ENCODE results near the gene SLC49A4. TPM values are rescaled to one million over a fixed set of nuclear protein-coding genes. Genes with fewer than 3 reads are reported as not detected.

SLC49A4 gene
- polyA plus RNA-seq, 3 donors from 2014 or later = 2.3 to 3.6 (median 3.0) TPM

DNA sequence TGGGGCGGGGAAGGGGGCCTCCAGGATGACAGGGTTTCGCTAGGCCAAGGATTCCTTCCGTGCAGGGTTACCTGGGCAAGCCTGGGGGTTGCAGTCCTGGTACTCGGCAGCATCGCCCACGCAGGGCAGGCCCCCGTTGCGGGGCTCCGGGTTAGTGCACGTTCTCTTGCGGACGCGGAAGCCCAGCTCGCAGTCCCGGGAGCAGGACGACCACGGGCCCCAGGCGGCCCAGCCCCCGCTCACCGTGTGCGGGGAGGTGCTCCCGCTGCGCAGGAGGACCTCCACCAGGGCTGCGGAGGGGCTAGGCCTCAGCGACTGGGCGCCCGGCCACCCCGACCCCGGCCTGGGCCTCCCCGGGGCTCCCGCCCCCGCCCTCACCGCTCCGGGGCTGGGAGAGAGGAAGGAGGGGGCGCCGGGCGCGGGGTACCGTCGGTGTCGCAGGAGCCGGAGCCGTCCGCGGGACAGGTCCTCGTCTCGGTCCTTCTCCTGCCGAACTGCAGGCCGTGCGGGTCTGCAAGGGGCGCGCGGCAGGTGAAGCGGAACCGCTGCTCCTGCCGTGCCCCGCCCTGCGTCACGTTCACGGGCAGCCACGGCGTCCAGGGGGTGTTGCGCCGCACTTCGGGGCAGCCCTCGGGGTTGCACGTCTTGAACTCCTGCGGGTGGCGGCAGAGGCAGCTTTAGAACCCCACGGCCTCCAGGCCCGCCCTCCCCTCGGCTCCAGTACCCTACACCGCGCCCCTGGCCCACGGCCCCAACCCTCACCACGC lies 118.1 kb downstream of the SLC49A4 start:
- DNase-seq = no peak
- peaks cover 0 to 3% of the 10 kb centered on the region in 2 donors for H3K4me1 Mint-ChIP-seq
- no peak overlapping the region for H3K4me3 Mint-ChIP-seq
- H3K27me3 Mint-ChIP-seq (ENCODE audit: low read depth in 3 of 3) = peaks cover 2 to 13% (median 13%) of the 10 kb centered on the region in 3 donors
- H3K27ac Mint-ChIP-seq = no peak overlapping the region
- no peaks in the 10 kb centered on the region for H3K36me3 Mint-ChIP-seq
- no peaks in the 10 kb centered on the region for H3K9me3 Mint-ChIP-seq

- no peak overlapping the region for H3K4me3 Mint-ChIP-seq
- no peak overlapping the region for H3K27ac Mint-ChIP-seq
- DNase-seq = no peak
- H3K4me1 Mint-ChIP-seq = peaks cover 0 to 3% of the 10 kb centered on the region in 2 donors
- peaks cover 2 to 13% (median 11%) of the 10 kb centered on the region in 3 donors for H3K27me3 Mint-ChIP-seq (ENCODE audit: low read depth in 3 of 3)
- no peaks in the 10 kb centered on the region for H3K36me3 Mint-ChIP-seq
- H3K9me3 Mint-ChIP-seq = no peaks in the 10 kb centered on the region
Observed at GRCh38 chr3:122913539-122914100, 118.8 kb downstream of the SLC49A4 start.

GRCh38 chr3:122915300-122916055 lies 120.6 kb downstream of the SLC49A4 start:
- Mint-ChIP-seq H3K36me3 (no peaks in the 10 kb centered on the region), H3K27me3 (ENCODE audit: low read depth in 3 of 3) (peaks cover 2 to 12% (median 10%) of the 10 kb centered on the region in 3 donors), H3K27ac (no peak overlapping the region), H3K9me3 (no peaks in the 10 kb centered on the region), H3K4me1 (peaks cover 0 to 3% of the 10 kb centered on the region in 2 donors), H3K4me3 (no peak overlapping the region)
- DNase-seq = no peak

DNA sequence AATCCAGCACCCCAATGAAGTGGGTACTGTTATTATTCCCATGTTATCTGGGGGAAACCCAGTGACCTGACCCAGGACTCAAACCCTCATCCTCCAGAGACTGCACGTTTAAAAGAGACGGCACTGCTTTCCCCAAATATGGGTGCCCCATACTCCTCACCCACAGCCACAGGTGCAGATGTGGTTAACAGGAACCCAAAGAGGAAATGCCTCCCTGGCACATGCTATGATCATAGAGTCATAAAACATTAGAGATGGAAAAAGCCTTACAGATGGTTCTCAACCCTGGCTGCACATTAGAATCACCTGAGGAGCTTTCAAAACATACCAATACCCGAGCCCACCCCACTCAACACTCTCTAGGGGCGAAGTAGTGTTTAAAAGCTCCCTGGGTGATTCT lies 121.2 kb downstream of the SLC49A4 start:
- Mint-ChIP-seq H3K4me3 (no peak overlapping the region), H3K9me3 (no peaks in the 10 kb centered on the region), H3K36me3 (no peaks in the 10 kb centered on the region), H3K27ac (no peak overlapping the region), H3K4me1 (peaks cover 0 to 3% of the 10 kb centered on the region in 2 donors), H3K27me3 (ENCODE audit: low read depth in 3 of 3) (peaks cover 2 to 12% (median 6%) of the 10 kb centered on the region in 3 donors)
- DNase-seq = no peak

- Mint-ChIP-seq H3K4me1 (peaks cover 0 to 3% of the 10 kb centered on the region in 2 donors), H3K36me3 (no peaks in the 10 kb centered on the region), H3K9me3 (no peaks in the 10 kb centered on the region), H3K4me3 (no peak overlapping the region), H3K27me3 (ENCODE audit: low read depth in 3 of 3) (peaks cover 2 to 12% (median 4%) of the 10 kb centered on the region in 3 donors), H3K27ac (no peak overlapping the region)
- no peak for DNase-seq
Observed at GRCh38 chr3:122916580-122916979, 121.7 kb downstream of the SLC49A4 start.

DNA sequence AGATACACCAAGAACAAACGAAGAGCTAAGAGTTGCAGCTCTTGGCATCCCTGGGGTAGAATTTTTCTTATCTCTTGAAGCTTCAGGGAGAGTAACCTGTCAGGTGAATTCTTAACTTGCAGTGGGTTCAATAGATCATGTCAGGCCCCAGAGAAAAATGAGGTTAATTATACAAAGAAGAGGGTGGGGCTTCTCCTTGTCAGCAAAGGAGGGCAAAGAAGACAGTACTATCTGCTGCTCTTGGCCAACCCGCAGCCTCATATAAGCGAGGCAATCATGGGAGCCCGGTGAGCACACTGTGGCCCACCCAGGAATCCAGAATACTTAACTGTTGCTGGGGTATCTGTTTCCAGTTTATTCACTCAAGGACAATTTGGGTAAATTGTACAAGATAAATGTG lies 122.5 kb downstream of the SLC49A4 start:
- Mint-ChIP-seq H3K27me3 (ENCODE audit: low read depth in 3 of 3) (peaks cover 2 to 12% (median 4%) of the 10 kb centered on the region in 3 donors), H3K36me3 (no peaks in the 10 kb centered on the region), H3K4me3 (no peak overlapping the region), H3K27ac (no peak overlapping the region), H3K9me3 (no peaks in the 10 kb centered on the region), H3K4me1 (peaks cover under 1 to 3% of the 10 kb centered on the region in 2 donors)
- no peak for DNase-seq

- Mint-ChIP-seq H3K4me1 (peaks cover 3 to 6% of the 10 kb centered on the region in 2 donors), H3K27ac (no peak overlapping the region), H3K27me3 (ENCODE audit: low read depth in 3 of 3) (peaks cover 3 to 14% (median 4%) of the 10 kb centered on the region in 3 donors), H3K4me3 (no peak overlapping the region), H3K9me3 (no peaks in the 10 kb centered on the region), H3K36me3 (no peaks in the 10 kb centered on the region)
- no peak for DNase-seq
Observed at GRCh38 chr3:122918576-122919290, 123.9 kb downstream of the SLC49A4 start.

DNA sequence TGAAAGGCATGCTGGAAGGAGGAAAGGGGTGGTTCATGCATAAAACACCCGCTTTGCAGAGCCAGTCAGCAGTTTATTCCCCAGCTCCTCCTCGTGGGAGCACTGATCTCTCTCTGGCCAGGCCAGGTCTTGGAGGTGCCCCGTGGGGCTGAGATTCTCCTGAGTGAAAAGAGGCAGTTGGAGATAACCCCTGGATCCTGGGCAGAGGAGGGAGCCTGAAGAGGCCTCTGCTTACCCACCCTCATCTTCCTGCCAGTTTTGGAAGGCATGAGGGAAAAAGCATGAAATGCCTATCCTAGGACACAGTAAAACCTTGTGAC lies 124.4 kb downstream of the SLC49A4 start:
- DNase-seq = no peak
- no peaks in the 10 kb centered on the region for H3K9me3 Mint-ChIP-seq
- H3K27ac Mint-ChIP-seq = no peak overlapping the region
- peaks cover under 1 to 6% of the 10 kb centered on the region in 2 donors for H3K4me1 Mint-ChIP-seq
- peaks cover 2 to 11% (median 3%) of the 10 kb centered on the region in 3 donors for H3K27me3 Mint-ChIP-seq (ENCODE audit: low read depth in 3 of 3)
- no peaks in the 10 kb centered on the region for H3K36me3 Mint-ChIP-seq
- no peak overlapping the region for H3K4me3 Mint-ChIP-seq

DNA sequence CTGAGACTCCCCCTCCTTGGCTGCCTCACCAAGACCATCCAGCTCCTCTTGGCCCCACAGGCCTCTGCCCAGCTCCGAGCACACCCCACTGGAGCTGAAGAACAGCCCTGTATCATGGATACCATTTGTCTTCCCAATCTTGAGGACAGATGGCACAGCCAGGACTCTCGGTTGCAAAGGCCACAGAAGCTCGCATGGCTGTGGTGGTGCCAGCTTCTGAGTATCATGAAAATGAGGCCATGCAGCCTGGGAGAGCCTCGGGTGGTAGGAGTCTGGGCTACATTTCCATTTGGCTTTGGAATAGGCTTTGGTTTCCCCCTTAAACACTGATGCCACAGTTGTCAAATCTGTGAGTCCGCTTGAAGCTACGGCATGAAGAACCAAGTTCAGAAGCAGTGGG lies 126.1 kb downstream of the SLC49A4 start:
- Mint-ChIP-seq H3K9me3 (no peaks in the 10 kb centered on the region), H3K4me1 (peaks cover 0 to 6% of the 10 kb centered on the region in 2 donors), H3K36me3 (no peaks in the 10 kb centered on the region), H3K27ac (no peak overlapping the region), H3K27me3 (ENCODE audit: low read depth in 3 of 3) (peaks cover 0 to 8% (median 1%) of the 10 kb centered on the region in 3 donors), H3K4me3 (no peak overlapping the region)
- no peak for DNase-seq

GRCh38 chr3:122921791-122922651 lies 127.2 kb downstream of the SLC49A4 start:
- no peak overlapping the region for H3K27ac Mint-ChIP-seq
- H3K4me3 Mint-ChIP-seq = no peak overlapping the region
- no peaks in the 10 kb centered on the region for H3K9me3 Mint-ChIP-seq
- no peaks in the 10 kb centered on the region for H3K36me3 Mint-ChIP-seq
- DNase-seq = no peak
- H3K4me1 Mint-ChIP-seq = peaks cover 0 to 6% of the 10 kb centered on the region in 2 donors
- peaks cover 0 to 8% (median 1%) of the 10 kb centered on the region in 3 donors for H3K27me3 Mint-ChIP-seq (ENCODE audit: low read depth in 3 of 3)

DNA sequence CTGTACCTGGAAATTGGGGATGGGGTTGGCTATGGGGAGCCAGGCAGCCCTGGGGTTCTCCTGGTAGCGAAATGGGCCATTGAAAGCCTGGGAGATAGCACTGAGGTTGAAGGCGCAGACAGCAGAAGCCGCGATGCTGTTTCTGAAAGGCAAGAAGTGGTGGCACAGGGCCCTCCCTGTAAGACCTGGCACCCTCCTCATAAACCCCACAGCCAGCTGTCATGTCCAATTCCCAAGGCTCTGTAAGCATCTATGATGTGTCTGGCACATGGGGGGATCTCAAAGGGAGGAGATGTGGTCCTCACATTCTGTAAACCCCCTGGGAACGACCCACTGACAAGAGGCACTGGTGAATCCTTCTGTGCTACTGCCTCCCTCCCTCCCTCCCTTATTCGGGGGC lies 128.7 kb downstream of the SLC49A4 start:
- Mint-ChIP-seq H3K36me3 (no peaks in the 10 kb centered on the region), H3K27ac (no peak overlapping the region), H3K4me3 (no peak overlapping the region), H3K27me3 (ENCODE audit: low read depth in 3 of 3) (peaks cover under 1 to 8% (median 5%) of the 10 kb centered on the region in 3 donors), H3K4me1 (peaks cover 0 to 6% of the 10 kb centered on the region in 2 donors), H3K9me3 (no peaks in the 10 kb centered on the region)
- no peak for DNase-seq

DNA sequence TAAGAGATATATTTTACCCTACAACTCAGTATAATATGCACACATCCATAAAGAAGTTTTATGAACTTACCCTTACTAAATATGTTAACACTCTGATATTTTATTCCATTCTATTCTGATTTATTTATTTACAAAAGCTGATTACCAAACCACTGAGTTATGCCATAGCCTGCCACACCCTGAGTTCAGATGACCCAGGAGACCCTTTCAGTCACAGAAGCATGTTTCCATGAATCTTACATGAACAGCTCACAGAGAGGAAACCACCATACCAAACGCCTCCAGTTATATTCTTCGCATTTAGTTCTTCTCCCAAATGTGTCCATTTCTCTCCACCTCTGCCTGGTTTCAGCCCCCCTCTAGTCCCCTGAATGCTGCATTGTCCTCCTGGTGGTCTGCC lies 129.2 kb downstream of the SLC49A4 start:
- peaks cover 0 to 6% of the 10 kb centered on the region in 2 donors for H3K4me1 Mint-ChIP-seq

GRCh38 chr3:122925756-122926155 lies 130.9 kb downstream of the SLC49A4 start:
- Mint-ChIP-seq H3K4me3 (no peak overlapping the region), H3K9me3 (no peaks in the 10 kb centered on the region), H3K27ac (no peak overlapping the region), H3K36me3 (no peaks in the 10 kb centered on the region), H3K27me3 (ENCODE audit: low read depth in 3 of 3) (peaks cover 1 to 8% (median 2%) of the 10 kb centered on the region in 3 donors), H3K4me1 (peaks cover 0 to 6% of the 10 kb centered on the region in 2 donors)
- no peak for DNase-seq

More for the DNA sequence above, 129.2 kb downstream of the SLC49A4 start:
- no peaks in the 10 kb centered on the region for H3K36me3 Mint-ChIP-seq
- H3K4me3 Mint-ChIP-seq = no peak overlapping the region
- no peak overlapping the region for H3K27ac Mint-ChIP-seq
- no peaks in the 10 kb centered on the region for H3K9me3 Mint-ChIP-seq
- H3K27me3 Mint-ChIP-seq (ENCODE audit: low read depth in 3 of 3) = peaks cover 1 to 8% (median 5%) of the 10 kb centered on the region in 3 donors
- no peak for DNase-seq
